HEK293 (cell line): ENCODE measurements around the gene MMP25.

ENCODE experiments used
- KLF7 ChIP-seq: fragments of 450-650 bp; formaldehyde crosslinking; IDR thresholded peaks from 2 replicates; pipeline ENCODE4 v1.5.1; 2016; ENCODE audit warnings: missing biosample characterization, missing genetic modification characterization, borderline replicate concordance
- PRDM10 ChIP-seq: fragments of 450-650 bp; formaldehyde crosslinking; IDR thresholded peaks from 2 replicates; pipeline ENCODE4 v1.5.1; 2016; ENCODE audit warnings: missing biosample characterization, missing genetic modification characterization
- TRIM28 ChIP-seq: IDR thresholded peaks from 2 replicates; pipeline ENCODE4 v1.6.1; 2011; ENCODE audit warnings: low read length, control low read depth, borderline replicate concordance
- TSHZ1 ChIP-seq: fragments of 450-650 bp; formaldehyde crosslinking; IDR thresholded peaks from 2 replicates; pipeline ENCODE4 v1.5.1; 2016; ENCODE audit warnings: missing biosample characterization, missing genetic modification characterization, borderline replicate concordance
- WT1 ChIP-seq: fragments of 450-650 bp; formaldehyde crosslinking; IDR thresholded peaks from 2 replicates; pipeline ENCODE4 v1.5.1; 2016; ENCODE audit warnings: missing biosample characterization, missing genetic modification characterization
- YY2 ChIP-seq: fragments of 450-650 bp; formaldehyde crosslinking; IDR thresholded peaks from 2 replicates; pipeline ENCODE4 v1.5.1; 2016; ENCODE audit warnings: missing biosample characterization, missing genetic modification characterization
- ZBTB48 ChIP-seq: fragments of 450-650 bp; formaldehyde crosslinking; IDR thresholded peaks from 2 replicates; pipeline ENCODE4 v1.5.1; 2016; ENCODE audit warnings: missing biosample characterization, missing genetic modification characterization
- ZEB2 ChIP-seq: fragments of 450-650 bp; formaldehyde crosslinking; IDR thresholded peaks from 2 replicates; pipeline ENCODE4 v1.5.1; 2016; ENCODE audit warnings: missing biosample characterization, missing genetic modification characterization
- ZIC2 ChIP-seq: fragments of 450-650 bp; formaldehyde crosslinking; IDR thresholded peaks from 2 replicates; pipeline ENCODE4 v1.5.1; 2016; ENCODE audit warnings: missing biosample characterization, missing genetic modification characterization
- ZNF239 ChIP-seq: fragments of 450-650 bp; formaldehyde crosslinking; IDR thresholded peaks from 2 replicates; pipeline ENCODE4 v1.5.1; 2016; ENCODE audit warnings: missing biosample characterization, missing genetic modification characterization
- ZNF248 ChIP-seq: fragments of 450-650 bp; formaldehyde crosslinking; IDR thresholded peaks from 2 replicates; pipeline ENCODE4 v1.5.1; 2017; ENCODE audit warnings: missing biosample characterization, missing genetic modification characterization
- ZNF266 ChIP-seq: fragments of 450-650 bp; formaldehyde crosslinking; IDR thresholded peaks from 2 replicates; pipeline ENCODE4 v1.5.1; 2016; ENCODE audit warnings: missing biosample characterization, missing genetic modification characterization, low read depth
- ZNF274 ChIP-seq, 2 experiments: fragments of 200-500 bp in 1 of 2; fragments of 450-650 bp in 1 of 2; sonication (Bioruptor generic) in 1 of 2; formaldehyde crosslinking in 1 of 2; IDR thresholded peaks; 2 replicates each; pipeline versions ENCODE4 v1.5.1 to v1.6.1; 2014 to 2016; ENCODE audit warnings: borderline replicate concordance in 1 of 2, inconsistent platforms in 1 of 2, low read length in 1 of 2, missing biosample characterization in 1 of 2, missing genetic modification characterization in 1 of 2
- ZNF426 ChIP-seq: fragments of 450-650 bp; formaldehyde crosslinking; IDR thresholded peaks from 2 replicates; pipeline ENCODE4 v1.5.1; 2017; ENCODE audit warnings: missing biosample characterization, missing genetic modification characterization, mild to moderate bottlenecking, inconsistent platforms, moderate library complexity
- ZNF707 ChIP-seq: fragments of 450-650 bp; formaldehyde crosslinking; IDR thresholded peaks from 2 replicates; pipeline ENCODE4 v1.5.1; 2016; ENCODE audit warnings: missing biosample characterization, missing genetic modification characterization
- ZNF76 ChIP-seq: fragments of 450-650 bp; formaldehyde crosslinking; IDR thresholded peaks from 2 replicates; pipeline ENCODE4; 2016; ENCODE audit warnings: low read depth, missing biosample characterization, missing genetic modification characterization, borderline replicate concordance
- ZNF768 ChIP-seq: fragments of 450-650 bp; formaldehyde crosslinking; IDR thresholded peaks from 2 replicates; pipeline ENCODE4 v1.5.1; 2018; ENCODE audit warnings: missing biosample characterization, mild to moderate bottlenecking, missing genetic modification characterization
- ZNF791 ChIP-seq: fragments of 450-650 bp; formaldehyde crosslinking; IDR thresholded peaks from 2 replicates; pipeline ENCODE4 v1.5.1; 2016; ENCODE audit warnings: missing biosample characterization, missing genetic modification characterization
- TF ChIP-seq, protein P1 (sequence below): fragments of 450-650 bp; formaldehyde crosslinking; conservative IDR thresholded peaks from 2 replicates; pipeline ENCODE4 v1.5.1; 2016; ENCODE audit warnings: low read depth, missing biosample characterization, missing genetic modification characterization
- TF ChIP-seq, protein P2 (sequence below): fragments of 450-650 bp; formaldehyde crosslinking; IDR thresholded peaks from 2 replicates; pipeline ENCODE4 v1.5.1; 2016; ENCODE audit warnings: missing biosample characterization, missing genetic modification characterization
- TF ChIP-seq, protein P3 (sequence below): fragments of 450-650 bp; formaldehyde crosslinking; IDR thresholded peaks from 2 replicates; pipeline ENCODE4 v1.5.1; 2016; ENCODE audit warnings: missing biosample characterization, missing genetic modification characterization

MMP25 gene

DNA sequence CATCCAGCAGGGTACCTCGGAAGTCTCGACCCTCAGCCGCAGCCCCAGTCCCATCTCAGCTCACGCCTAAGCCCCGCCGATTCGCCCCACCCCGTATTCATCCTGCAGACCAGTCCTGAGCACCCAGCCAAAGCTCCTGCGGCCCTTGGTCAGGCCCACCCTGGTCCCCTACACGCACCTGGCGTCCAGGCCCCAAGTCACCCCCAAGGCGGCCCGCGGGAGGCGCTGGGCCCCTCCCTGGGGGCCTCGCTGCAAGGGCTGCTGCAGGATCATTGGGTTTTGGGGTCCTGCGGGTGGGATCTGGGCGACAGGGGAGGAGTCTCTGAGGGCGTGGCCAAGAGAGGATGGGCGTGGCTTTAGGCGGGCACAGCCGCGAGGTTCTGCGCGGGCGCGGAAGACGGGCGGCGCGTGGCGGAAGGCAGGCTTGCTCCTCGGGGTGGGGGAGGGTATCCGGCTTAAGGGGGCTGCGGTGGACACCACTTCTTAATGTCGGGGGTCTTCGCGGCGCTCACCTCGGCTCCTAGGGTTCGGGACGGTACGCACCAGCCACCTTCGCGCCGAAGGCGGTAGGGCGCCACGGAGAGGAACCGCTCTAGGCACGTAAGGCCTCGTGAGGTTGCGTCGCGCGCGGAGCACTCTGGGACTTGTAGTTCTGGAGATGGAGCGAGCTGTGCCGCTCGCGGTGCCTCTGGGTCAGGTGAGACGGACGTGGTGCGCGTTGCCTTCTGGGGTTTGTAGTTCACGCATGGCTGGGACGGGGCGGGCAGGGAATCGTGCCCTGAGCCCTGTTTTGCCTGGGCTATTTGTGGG lies 22.5 kb upstream of the MMP25 start, which contains the start of the genes HCFC1R1 and THOC6 (continued):
- 0 out of 2 replicates have a peak, but pooled peaks have one; percentile 39 for TF ChIP-seq TSHZ1
- TF ChIP-seq ZNF266 (tag by site-specific recombination), result no peak
- 0 out of 2 replicates have a peak, but pooled peaks have one; percentile 6 for TF ChIP-seq ZIC2 (tag by site-specific recombination)
- TF ChIP-seq ZNF426 (tag by site-specific recombination), result no peak
- no peak for TF ChIP-seq ZNF248 (tag by site-specific recombination)
- TF ChIP-seq, protein P1, sequence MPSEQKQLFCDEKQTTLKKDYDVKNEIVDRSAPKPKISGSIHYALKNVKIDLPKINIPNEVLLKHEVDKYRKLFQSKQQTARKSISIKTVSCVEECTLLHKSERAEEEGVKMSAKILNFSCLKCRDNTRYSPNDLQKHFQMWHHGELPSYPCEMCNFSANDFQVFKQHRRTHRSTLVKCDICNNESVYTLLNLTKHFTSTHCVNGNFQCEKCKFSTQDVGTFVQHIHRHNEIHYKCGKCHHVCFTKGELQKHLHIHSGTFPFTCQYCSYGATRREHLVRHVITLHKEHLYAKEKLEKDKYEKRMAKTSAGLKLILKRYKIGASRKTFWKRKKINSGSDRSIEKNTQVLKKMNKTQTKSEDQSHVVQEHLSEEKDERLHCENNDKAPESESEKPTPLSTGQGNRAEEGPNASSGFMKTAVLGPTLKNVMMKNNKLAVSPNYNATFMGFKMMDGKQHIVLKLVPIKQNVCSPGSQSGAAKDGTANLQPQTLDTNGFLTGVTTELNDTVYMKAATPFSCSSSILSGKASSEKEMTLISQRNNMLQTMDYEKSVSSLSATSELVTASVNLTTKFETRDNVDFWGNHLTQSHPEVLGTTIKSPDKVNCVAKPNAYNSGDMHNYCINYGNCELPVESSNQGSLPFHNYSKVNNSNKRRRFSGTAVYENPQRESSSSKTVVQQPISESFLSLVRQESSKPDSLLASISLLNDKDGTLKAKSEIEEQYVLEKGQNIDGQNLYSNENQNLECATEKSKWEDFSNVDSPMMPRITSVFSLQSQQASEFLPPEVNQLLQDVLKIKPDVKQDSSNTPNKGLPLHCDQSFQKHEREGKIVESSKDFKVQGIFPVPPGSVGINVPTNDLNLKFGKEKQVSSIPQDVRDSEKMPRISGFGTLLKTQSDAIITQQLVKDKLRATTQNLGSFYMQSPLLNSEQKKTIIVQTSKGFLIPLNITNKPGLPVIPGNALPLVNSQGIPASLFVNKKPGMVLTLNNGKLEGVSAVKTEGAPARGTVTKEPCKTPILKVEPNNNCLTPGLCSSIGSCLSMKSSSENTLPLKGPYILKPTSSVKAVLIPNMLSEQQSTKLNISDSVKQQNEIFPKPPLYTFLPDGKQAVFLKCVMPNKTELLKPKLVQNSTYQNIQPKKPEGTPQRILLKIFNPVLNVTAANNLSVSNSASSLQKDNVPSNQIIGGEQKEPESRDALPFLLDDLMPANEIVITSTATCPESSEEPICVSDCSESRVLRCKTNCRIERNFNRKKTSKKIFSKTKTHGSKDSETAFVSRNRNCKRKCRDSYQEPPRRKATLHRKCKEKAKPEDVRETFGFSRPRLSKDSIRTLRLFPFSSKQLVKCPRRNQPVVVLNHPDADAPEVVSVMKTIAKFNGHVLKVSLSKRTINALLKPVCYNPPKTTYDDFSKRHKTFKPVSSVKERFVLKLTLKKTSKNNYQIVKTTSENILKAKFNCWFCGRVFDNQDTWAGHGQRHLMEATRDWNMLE (tag by site-specific recombination), result no peak
- TF ChIP-seq PRDM10 (tag by site-specific recombination), result no peak
- TF ChIP-seq YY2 (tag by site-specific recombination), result peak; percentile 76
- peak; percentile 100 for TF ChIP-seq ZNF76 (tag by site-specific recombination)
- TF ChIP-seq ZNF791, result no peak
- TF ChIP-seq WT1, result 0 out of 2 replicates have a peak, but pooled peaks have one; percentile 9
- TF ChIP-seq ZBTB48 (tag by site-specific recombination), result no peak
- no peak for TF ChIP-seq TRIM28
- no peak for TF ChIP-seq ZNF707 (tag by site-specific recombination)
- TF ChIP-seq KLF7 (tag by site-specific recombination), result peak; percentile 58; the same call in 1 of the 2 replicates
- no peak for TF ChIP-seq ZNF274 (IDR thresholded peaks at IDR 0.05; ENCODE audit: low read length)
- TF ChIP-seq ZNF274 (tag by site-specific recombination; IDR thresholded peaks at IDR 0.05; ENCODE audit: borderline replicate concordance), result no peak
- TF ChIP-seq ZEB2 (tag by site-specific recombination), result peak; percentile 95
- peak; percentile 10; the same call in 1 of the 2 replicates for TF ChIP-seq ZNF239
- TF ChIP-seq, protein P2, sequence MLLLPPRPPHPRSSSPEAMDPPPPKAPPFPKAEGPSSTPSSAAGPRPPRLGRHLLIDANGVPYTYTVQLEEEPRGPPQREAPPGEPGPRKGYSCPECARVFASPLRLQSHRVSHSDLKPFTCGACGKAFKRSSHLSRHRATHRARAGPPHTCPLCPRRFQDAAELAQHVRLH (tag by site-specific recombination), result peak; percentile 83
- no peak for TF ChIP-seq ZNF768
- TF ChIP-seq, protein P3, sequence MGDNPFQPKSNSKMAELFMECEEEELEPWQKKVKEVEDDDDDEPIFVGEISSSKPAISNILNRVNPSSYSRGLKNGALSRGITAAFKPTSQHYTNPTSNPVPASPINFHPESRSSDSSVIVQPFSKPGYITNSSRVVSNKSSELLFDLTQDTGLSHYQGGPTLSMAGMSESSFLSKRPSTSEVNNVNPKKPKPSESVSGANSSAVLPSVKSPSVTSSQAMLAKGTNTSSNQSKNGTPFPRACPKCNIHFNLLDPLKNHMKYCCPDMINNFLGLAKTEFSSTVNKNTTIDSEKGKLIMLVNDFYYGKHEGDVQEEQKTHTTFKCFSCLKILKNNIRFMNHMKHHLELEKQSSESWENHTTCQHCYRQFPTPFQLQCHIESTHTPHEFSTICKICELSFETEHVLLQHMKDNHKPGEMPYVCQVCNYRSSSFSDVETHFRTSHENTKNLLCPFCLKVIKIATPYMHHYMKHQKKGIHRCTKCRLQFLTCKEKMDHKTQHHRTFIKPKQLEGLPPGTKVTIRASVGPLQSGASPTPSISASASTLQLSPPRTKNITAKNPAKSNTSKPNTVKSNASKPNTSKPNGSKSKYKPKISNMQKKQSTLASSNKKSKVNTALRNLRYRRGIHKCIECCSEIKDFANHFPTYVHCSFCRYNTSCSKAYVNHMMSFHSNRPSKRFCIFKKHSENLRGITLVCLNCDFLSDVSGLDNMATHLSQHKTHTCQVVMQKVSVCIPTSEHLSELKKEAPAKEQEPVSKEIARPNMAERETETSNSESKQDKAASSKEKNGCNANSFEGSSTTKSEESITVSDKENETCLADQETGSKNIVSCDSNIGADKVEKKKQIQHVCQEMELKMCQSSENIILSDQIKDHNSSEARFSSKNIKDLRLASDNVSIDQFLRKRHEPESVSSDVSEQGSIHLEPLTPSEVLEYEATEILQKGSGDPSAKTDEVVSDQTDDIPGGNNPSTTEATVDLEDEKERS (tag by site-specific recombination), result no peak
